ENCODE data around the gene NAP1L4. TPM values are rescaled to one million over a fixed set of nuclear protein-coding genes. Genes with fewer than 3 reads are reported as not detected.

Gene NAP1L4
- total and polyA plus RNA-seq, 2 of the 4 experiments (the other 2 are of a cell fraction) = 71.5 to 80.7 TPM

GRCh38 chr11:2921742-2922493 is 70.2 kb downstream of the NAP1L4 start:
- H2BK15ac ChIP-seq (ENCODE audit: low read depth, low read length) = no peak overlapping the region
- H3K9me3 ChIP-seq (ENCODE audit: control insufficient read depth, insufficient read depth, low read length) = no peaks in the 10 kb centered on the region
- ATAC-seq (ENCODE audit: low read depth) (no peak), DNase-seq (no peak)
- H3K56ac ChIP-seq (ENCODE audit: extremely low read depth, insufficient read depth, low read length) = no peak overlapping the region
- no peak overlapping the region for H3K14ac ChIP-seq (replicated peaks; ENCODE audit: low read depth, low read length)
- dilution Hi-C loops (cut with HindIII; ENCODE audit: low sequenced_read_pairs, unreplicated experiment) = no loop called here
- in situ Hi-C loops (cut with MboI; ENCODE audit: low sequenced_read_pairs) = no loop called here
- no peak overlapping the region for H2BK120ac ChIP-seq (ENCODE audit: low read depth, low read length)
- no peak for TF ChIP-seq RCOR1 (IDR thresholded peaks at IDR 0.05; ENCODE audit: insufficient replicate concordance, low read length)
- no peak for TF ChIP-seq RAD21 (IDR thresholded peaks at IDR 0.05; ENCODE audit: low read length)
- TF ChIP-seq POLR2A (IDR thresholded peaks at IDR 0.05; ENCODE audit: low read depth, low read length) = no peak
- TF ChIP-seq SMC3 (IDR thresholded peaks at IDR 0.05; ENCODE audit: low read depth, low read length) = no peak
- TF ChIP-seq MAFK (IDR thresholded peaks at IDR 0.05; ENCODE audit: low read depth, low read length) = no peak
- TF ChIP-seq, protein P1, sequence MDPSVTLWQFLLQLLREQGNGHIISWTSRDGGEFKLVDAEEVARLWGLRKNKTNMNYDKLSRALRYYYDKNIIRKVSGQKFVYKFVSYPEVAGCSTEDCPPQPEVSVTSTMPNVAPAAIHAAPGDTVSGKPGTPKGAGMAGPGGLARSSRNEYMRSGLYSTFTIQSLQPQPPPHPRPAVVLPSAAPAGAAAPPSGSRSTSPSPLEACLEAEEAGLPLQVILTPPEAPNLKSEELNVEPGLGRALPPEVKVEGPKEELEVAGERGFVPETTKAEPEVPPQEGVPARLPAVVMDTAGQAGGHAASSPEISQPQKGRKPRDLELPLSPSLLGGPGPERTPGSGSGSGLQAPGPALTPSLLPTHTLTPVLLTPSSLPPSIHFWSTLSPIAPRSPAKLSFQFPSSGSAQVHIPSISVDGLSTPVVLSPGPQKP (IDR thresholded peaks at IDR 0.05; ENCODE audit: borderline replicate concordance, low read depth, low read length) = no peak
- no peak for TF ChIP-seq NFE2L2 (IDR thresholded peaks at IDR 0.05; ENCODE audit: low read depth, low read length)
- no peak for TF ChIP-seq BHLHE40 (IDR thresholded peaks at IDR 0.05; ENCODE audit: low read depth, low read length)
- TF ChIP-seq MXI1 (IDR thresholded peaks at IDR 0.05; ENCODE audit: borderline replicate concordance, low read depth, low read length) = no peak
- no peak for TF ChIP-seq FOS (IDR thresholded peaks at IDR 0.05; ENCODE audit: low read depth, low read length)
- TF ChIP-seq CHD1 (IDR thresholded peaks at IDR 0.05; ENCODE audit: low read depth, low read length) = no peak
- TF ChIP-seq CTCF (conservative IDR thresholded peaks at IDR 0.05; ENCODE audit: low read depth, low read length) = no peak
- H2BK20ac ChIP-seq (ENCODE audit: low read depth, low read length) = no peak overlapping the region
- no TSS peak for BruUV-seq (replicated peaks)
- H4K8ac ChIP-seq (ENCODE audit: low read depth in 2 of 2, low read length in 2 of 2) = no peak overlapping the region
- H3K4me3 ChIP-seq (ENCODE audit: insufficient read depth, low read depth, low read length) = no peak overlapping the region
- H2AK9ac ChIP-seq (replicated peaks; ENCODE audit: low read depth, low read length, poor library complexity) = no peak overlapping the region
- WGBS, 2 experiments (ENCODE audit: extremely low coverage in 2 of 2, insufficient read length in 1 of 2) = 85% methylated on average over 7 of the region's 29 CpGs; no CpG with 5 or more reads in 1 of the 2 experiments
- ChIA-PET CTCF (no interaction called here), POLR2A (ENCODE audit: unreplicated experiment) (no interaction called here)
- peaks cover 3 to 14% of the 10 kb centered on the region in 2 experiments; a peak in 3 of 4 replicates for H3K79me1 ChIP-seq (ENCODE audit: low read depth in 1 of 2, low read length in 2 of 2)
- H3K4me1 ChIP-seq (ENCODE audit: control insufficient read depth, insufficient read depth, low read length) = no peaks in the 10 kb centered on the region; the same call in 1 of the 2 replicates
- no peak overlapping the region for H2BK5ac ChIP-seq (ENCODE audit: low read depth, low read length, poor library complexity, severe bottlenecking)
- H4K91ac ChIP-seq (ENCODE audit: insufficient read depth, low read depth, low read length) = no peak overlapping the region
- H3K36me3 ChIP-seq (ENCODE audit: control insufficient read depth, insufficient read depth, low read length) = no peaks in the 10 kb centered on the region
- no peaks in the 10 kb centered on the region for H3K27me3 ChIP-seq (ENCODE audit: control insufficient read depth, insufficient read depth, low read length)
- no peak overlapping the region for H3K27ac ChIP-seq (ENCODE audit: insufficient read depth, low read length)
- H4K20me1 ChIP-seq (ENCODE audit: insufficient read depth, low read length) = peaks cover 6% of the 10 kb centered on the region; the same call in 1 of the 2 replicates
- no peak overlapping the region for H3K9ac ChIP-seq (ENCODE audit: low read depth, low read length)
- H3K4ac ChIP-seq (ENCODE audit: low read depth, low read length) = no peak overlapping the region
- intact Hi-C loops (cut with micrococcal nuclease) = no loop called here
- no peak overlapping the region for H2AFZ ChIP-seq (replicated peaks; ENCODE audit: low read length, poor library complexity)
- no peak overlapping the region for H4K5ac ChIP-seq (ENCODE audit: low read depth, low read length)
- H3K23ac ChIP-seq (ENCODE audit: low read depth, low read length) = no peak overlapping the region
- no peak overlapping the region for H2AK5ac ChIP-seq (ENCODE audit: low read depth, low read length)
- H3K4me2 ChIP-seq (ENCODE audit: low read depth, low read length) = no peak overlapping the region
- no peak overlapping the region for H3K18ac ChIP-seq (ENCODE audit: low read depth, low read length)
- 0 out of 2 replicates have a peak, but pooled peaks cover 5% of the 10 kb centered on the region for H3K9me1 ChIP-seq (ENCODE audit: insufficient read depth, low read length)

Data from IMR-90 (cell line).